Gastroesophageal sphincter (tissue), 4 donors: ENCODE measurements around the gene DDX1. TPM values are rescaled to one million over a fixed set of nuclear protein-coding genes. Genes with fewer than 3 reads are reported as not detected.

Experiments used
- ATAC-seq: fragments of 150-250 bp; one replicate; pipeline ENCODE4 v1.9.1; 2016; ENCODE audit warnings: mild to moderate bottlenecking, moderate library complexity
- H3K27ac ChIP-seq, 4 donors: fragments of 200-600 bp; sonication (generic) in 3 of 4; 1 replicate in 3 of 4; 2 replicates in 1 of 4; pipeline ENCODE4 v1.5.1; 2016 to 2019
- H3K27me3 ChIP-seq: fragments of 200-600 bp; sonication (generic); one replicate; pipeline ENCODE4 v1.5.1; 2019
- H3K36me3 ChIP-seq, 2 donors: fragments of 200-600 bp; sonication (generic); one replicate each; pipeline ENCODE4 v1.5.1; 2019; ENCODE audit warnings: control low read depth in 1 of 2
- H3K4me1 ChIP-seq, 3 donors: fragments of 200-600 bp; sonication (generic); 1 replicate in 2 of 3; 2 replicates in 1 of 3; pipeline ENCODE4 v1.5.1; 2016 to 2019; ENCODE audit warnings: control low read depth in 2 of 3
- H3K4me3 ChIP-seq, 2 donors: fragments of 200-600 bp; sonication (generic); one replicate each; pipeline ENCODE4 v1.5.1; 2019; ENCODE audit warnings: mild to moderate bottlenecking in 1 of 2, moderate library complexity in 1 of 2
- H3K9me3 ChIP-seq, 3 donors: fragments of 200-600 bp; sonication (generic); one replicate each; pipeline ENCODE4 v1.5.1; 2017 to 2019; ENCODE audit warnings: control low read depth in 2 of 3
- EP300 ChIP-seq: sonication (generic); formaldehyde crosslinking; IDR thresholded peaks from one replicate; pipeline ENCODE4 v1.6.1; 2017; ENCODE audit warnings: antibody characterized with exemption, mild to moderate bottlenecking
- POLR2A ChIP-seq, 2 donors: fragments of 450-650 bp; IDR thresholded peaks; one replicate each; pipeline ENCODE4 v1.6.1; 2017; ENCODE audit warnings: antibody characterized with exemption in 2 of 2, mild to moderate bottlenecking in 2 of 2, moderate library complexity in 1 of 2
- POLR2AphosphoS5 ChIP-seq: sonication (generic); formaldehyde crosslinking; IDR thresholded peaks from one replicate; pipeline ENCODE4 v1.6.1; 2017; ENCODE audit warnings: antibody characterized with exemption
- WGBS, 2 donors: methylation state at CpG; one replicate each; pipeline ENCODE4 v1.1.5; 2018; ENCODE audit warnings: low coverage in 1 of 2; 5-methylcytosine and 5-hydroxymethylcytosine counted together
- total RNA-seq, 4 donors: library from RNA; depleted of rRNA; stranded (reverse); fragments of >200 nt; gene quantifications; one replicate each; pipeline ENCODE4 v1.1.0, GENCODE V29; 2016
- TF ChIP-seq, protein P1 (sequence below), 4 experiments: fragments of 200-600 bp in 2 of 4; fragments of 450-650 bp in 2 of 4; sonication (generic) in 1 of 4; IDR thresholded peaks; one replicate each; pipeline ENCODE4 v1.5.1; 2017 to 2019; ENCODE audit warnings: antibody characterized with exemption in 4 of 4, mild to moderate bottlenecking in 2 of 4, moderate library complexity in 2 of 4

Gene DDX1
- total RNA-seq, 4 donors from 2014 or later: 66.7 to 88.9 (median 67.4) TPM

DNA sequence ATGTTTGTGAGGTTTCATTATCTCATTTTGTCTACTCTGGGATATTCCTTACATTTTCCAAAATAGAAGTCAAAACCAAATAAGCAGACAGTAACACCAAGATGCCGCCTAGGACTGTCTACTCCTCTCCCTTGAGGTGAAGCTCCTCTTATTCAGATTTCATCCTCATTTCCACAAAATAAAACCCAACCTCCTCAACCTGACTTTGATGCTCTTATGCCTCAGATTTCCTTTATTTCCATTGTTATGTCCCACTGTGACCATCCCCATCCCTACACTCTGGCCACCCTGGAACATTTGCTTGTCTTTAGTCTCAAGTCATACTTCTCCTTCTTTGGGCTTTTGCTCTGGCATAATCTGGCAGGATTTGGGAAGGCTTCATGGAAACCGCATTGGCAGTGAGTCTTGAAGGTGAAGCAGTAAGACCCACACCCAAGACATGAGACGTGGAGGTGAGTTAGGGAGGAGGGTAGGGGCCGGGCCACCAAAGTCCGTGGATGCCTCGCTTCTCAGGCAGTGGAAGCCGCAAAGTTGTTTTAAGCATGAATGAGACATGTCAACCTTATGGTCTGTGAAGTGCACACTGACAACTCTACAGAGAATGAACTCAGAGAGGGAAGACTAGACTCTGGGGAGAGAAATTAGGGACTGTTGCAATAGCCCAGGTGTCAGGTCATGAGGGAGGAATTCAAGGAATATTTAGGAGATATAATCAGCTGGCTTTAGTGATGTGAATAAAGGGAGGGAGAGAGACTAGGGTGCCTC, 63.6 kb downstream of the DDX1 start:
- TF ChIP-seq, protein P1, sequence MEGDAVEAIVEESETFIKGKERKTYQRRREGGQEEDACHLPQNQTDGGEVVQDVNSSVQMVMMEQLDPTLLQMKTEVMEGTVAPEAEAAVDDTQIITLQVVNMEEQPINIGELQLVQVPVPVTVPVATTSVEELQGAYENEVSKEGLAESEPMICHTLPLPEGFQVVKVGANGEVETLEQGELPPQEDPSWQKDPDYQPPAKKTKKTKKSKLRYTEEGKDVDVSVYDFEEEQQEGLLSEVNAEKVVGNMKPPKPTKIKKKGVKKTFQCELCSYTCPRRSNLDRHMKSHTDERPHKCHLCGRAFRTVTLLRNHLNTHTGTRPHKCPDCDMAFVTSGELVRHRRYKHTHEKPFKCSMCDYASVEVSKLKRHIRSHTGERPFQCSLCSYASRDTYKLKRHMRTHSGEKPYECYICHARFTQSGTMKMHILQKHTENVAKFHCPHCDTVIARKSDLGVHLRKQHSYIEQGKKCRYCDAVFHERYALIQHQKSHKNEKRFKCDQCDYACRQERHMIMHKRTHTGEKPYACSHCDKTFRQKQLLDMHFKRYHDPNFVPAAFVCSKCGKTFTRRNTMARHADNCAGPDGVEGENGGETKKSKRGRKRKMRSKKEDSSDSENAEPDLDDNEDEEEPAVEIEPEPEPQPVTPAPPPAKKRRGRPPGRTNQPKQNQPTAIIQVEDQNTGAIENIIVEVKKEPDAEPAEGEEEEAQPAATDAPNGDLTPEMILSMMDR (IDR thresholded peaks at IDR 0.05): no peak
- TF ChIP-seq POLR2A (IDR thresholded peaks at IDR 0.05): no peak
- TF ChIP-seq POLR2AphosphoS5: no peak
- no peak for TF ChIP-seq EP300
- no peak for ATAC-seq
- no peaks in the 10 kb centered on the region for H3K9me3 ChIP-seq
- H3K27ac ChIP-seq: no peak overlapping the region
- 95 to 100% methylated on average over 2 to 6 of the region's 7 CpGs for WGBS, 2 donors
- H3K36me3 ChIP-seq: no peaks in the 10 kb centered on the region
- H3K27me3 ChIP-seq: no peaks in the 10 kb centered on the region
- H3K4me1 ChIP-seq: no peaks in the 10 kb centered on the region
- no peak overlapping the region for H3K4me3 ChIP-seq

DNA sequence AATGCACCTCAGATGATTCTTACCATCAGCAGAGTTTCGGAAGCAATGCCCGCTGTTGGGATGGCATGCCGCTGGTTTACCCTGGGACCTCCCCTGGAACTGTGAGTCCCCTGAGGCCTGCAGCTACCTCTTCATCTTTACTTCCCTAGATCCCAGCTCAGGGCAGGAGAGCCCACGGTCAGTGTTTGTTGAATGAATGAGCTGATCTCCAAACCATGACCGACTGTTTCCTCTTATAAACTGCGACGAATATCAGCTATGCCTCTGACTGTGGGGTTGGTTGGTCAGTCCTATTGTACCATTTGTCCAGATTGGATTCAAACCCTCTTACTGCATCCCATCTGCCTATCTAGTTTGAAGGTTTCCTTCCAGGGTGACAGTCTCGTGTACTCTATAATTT, 64.4 kb downstream of the DDX1 start:
- TF ChIP-seq POLR2AphosphoS5 (no peak), EP300 (no peak), POLR2A (IDR thresholded peaks at IDR 0.05) (no peak)
- TF ChIP-seq, protein P1 (IDR thresholded peaks at IDR 0.05): no peak
- ATAC-seq: no peak
- 84 to 97% methylated on average over 6 to 7 of the region's 8 CpGs for WGBS, 2 donors

DNA sequence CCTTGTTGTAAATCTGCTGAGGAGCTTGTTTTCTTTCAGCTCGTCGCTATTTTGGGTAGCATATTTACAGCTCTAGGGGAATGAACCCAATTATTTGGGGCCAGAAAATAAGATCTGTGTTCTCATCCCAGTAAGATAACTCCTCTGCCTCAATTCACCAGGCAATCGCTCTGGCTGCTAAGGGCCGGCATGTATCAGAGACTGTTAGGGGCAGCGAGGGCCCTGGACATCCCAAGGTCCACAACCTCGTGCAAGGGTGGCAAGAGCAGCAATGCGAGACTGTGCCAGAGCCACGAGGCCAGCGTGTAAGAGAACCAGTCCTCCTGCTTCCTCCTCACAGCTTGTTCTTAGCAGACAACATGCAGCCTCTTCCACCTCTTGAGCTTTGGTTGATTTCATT, 66.1 kb downstream of the DDX1 start:
- TF ChIP-seq, protein P1 (IDR thresholded peaks at IDR 0.05): no peak
- no peak for TF ChIP-seq POLR2AphosphoS5
- ATAC-seq: no peak
- H3K36me3 ChIP-seq: no peaks in the 10 kb centered on the region
- no peaks in the 10 kb centered on the region for H3K4me1 ChIP-seq
- no peaks in the 10 kb centered on the region for H3K9me3 ChIP-seq
- no peak overlapping the region for H3K27ac ChIP-seq
- 74 to 98% methylated on average over 6 to 7 of the region's 9 CpGs for WGBS, 2 donors
- H3K27me3 ChIP-seq: no peaks in the 10 kb centered on the region
- no peak overlapping the region for H3K4me3 ChIP-seq

More for the DNA sequence above, 64.4 kb downstream of the DDX1 start:
- no peaks in the 10 kb centered on the region for H3K4me1 ChIP-seq
- H3K9me3 ChIP-seq: no peaks in the 10 kb centered on the region
- no peak overlapping the region for H3K27ac ChIP-seq
- no peaks in the 10 kb centered on the region for H3K27me3 ChIP-seq
- H3K36me3 ChIP-seq: no peaks in the 10 kb centered on the region
- no peak overlapping the region for H3K4me3 ChIP-seq

DNA sequence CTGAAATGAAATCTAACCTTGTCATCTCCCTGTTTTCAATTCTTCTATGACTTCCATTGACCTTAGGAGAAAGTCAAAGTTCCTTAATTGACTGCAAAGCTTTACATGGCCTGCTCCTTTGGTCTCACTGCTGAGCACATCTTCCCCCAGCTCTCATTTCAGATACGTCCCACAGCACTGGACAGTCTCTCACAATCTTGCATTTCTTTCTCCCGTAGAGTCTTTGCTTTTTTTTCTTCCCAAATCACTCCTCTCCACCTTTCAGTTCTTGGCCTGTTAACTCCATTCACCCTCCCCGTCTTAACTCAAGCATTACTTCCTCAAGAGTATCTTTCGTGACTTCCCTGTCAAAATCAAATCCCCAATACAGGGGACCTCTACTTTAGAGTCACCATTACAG, 67.2 kb downstream of the DDX1 start:
- H3K36me3 ChIP-seq: no peaks in the 10 kb centered on the region
- no peak overlapping the region for H3K4me3 ChIP-seq
- TF ChIP-seq POLR2A (IDR thresholded peaks at IDR 0.05) (no peak), POLR2AphosphoS5 (no peak), EP300 (no peak)
- TF ChIP-seq, protein P1 (IDR thresholded peaks at IDR 0.05): no peak
- ATAC-seq: no peak
- H3K4me1 ChIP-seq: no peaks in the 10 kb centered on the region
- no peak overlapping the region for H3K27ac ChIP-seq
- H3K27me3 ChIP-seq: no peaks in the 10 kb centered on the region
- 90 to 100% methylated on average over 2 to 4 of the region's 4 CpGs for WGBS, 2 donors
- H3K9me3 ChIP-seq: peaks cover 0 to 2% (median 0%) of the 10 kb centered on the region in 3 donors
